Right kidney (tissue), 1 donor: ENCODE results near the gene PLAC9.

Experiments
- DNase-seq: peaks from one replicate; pipeline ENCODE4 v3.0.0-alpha.2; 2016

PLAC9 gene

GRCh38 chr10:80182986-80183385 is 50.5 kb downstream of the PLAC9 start:
- no peak for DNase-seq

- no peak for DNase-seq
Measured at GRCh38 chr10:80183436-80183835, 50.9 kb downstream of the PLAC9 start.

GRCh38 chr10:80184291-80184690 is 51.8 kb downstream of the PLAC9 start:
- no peak for DNase-seq

GRCh38 chr10:80185578-80186299 is 53.2 kb downstream of the PLAC9 start:
- DNase-seq = no peak

- DNase-seq = no peak
Measured at GRCh38 chr10:80186364-80187012, 54.0 kb downstream of the PLAC9 start.

GRCh38 chr10:80187060-80187459 is 54.5 kb downstream of the PLAC9 start:
- DNase-seq = no peak

- DNase-seq = no peak
Measured at GRCh38 chr10:80187465-80188409, 55.2 kb downstream of the PLAC9 start.

GRCh38 chr10:80188713-80189112 is 56.2 kb downstream of the PLAC9 start:
- no peak for DNase-seq

GRCh38 chr10:80191589-80192270 is 59.2 kb downstream of the PLAC9 start:
- no peak for DNase-seq

- DNase-seq = no peak
Measured at GRCh38 chr10:80192553-80192952, 60.0 kb downstream of the PLAC9 start.

- no peak for DNase-seq
Measured at GRCh38 chr10:80194373-80195045, 62.0 kb downstream of the PLAC9 start.
